Measurements from ENCODE around the gene GAS1. TPM values are rescaled to one million over a fixed set of nuclear protein-coding genes. Genes with fewer than 3 reads are reported as not detected.

Gene GAS1
- total RNA-seq (2022; extraction: Qiagen RNA extraction; ENCODE audit: low read depth), result 0.07 to 0.12 TPM (median 0.09 TPM) in 4 of 5 replicates, not detected in the other

GRCh38 chr9:86947146-86948073, at the start of gene GAS1:
Gene GAS1 (minus strand): TSS chr9:86947506. CDS start chr9:86946779, 727 bp downstream.

